Measurements from ENCODE around the gene PTPN5.

The PTPN5 gene

DNA sequence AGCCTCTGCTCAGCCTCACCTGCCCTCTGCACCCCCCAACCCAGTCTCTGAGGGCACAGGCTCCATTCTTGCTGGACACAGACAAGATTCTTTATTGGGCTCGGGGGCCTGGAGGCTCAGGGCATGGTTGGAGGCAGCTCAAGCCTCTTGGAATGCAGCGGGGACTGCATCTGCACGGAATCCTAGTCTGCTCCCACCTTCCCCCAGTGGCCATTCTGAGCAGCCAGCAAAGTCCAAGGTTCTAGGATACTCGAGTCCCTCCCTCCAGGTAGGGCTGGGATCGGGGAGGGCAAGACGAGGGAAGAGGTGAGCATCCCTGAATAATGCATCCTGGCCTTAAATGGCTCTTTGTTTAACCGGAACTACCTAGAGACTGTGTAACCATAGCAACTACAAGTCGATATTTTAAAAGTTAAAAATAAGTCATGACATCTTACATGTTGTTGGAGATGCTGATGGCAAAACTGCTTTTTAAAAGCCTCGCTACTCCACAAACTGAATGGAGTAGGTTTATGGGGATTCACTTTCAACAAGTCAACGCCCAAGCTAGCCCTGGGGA is 54.9 kb downstream of the PTPN5 start:
- no peak for DNase-seq

DNA sequence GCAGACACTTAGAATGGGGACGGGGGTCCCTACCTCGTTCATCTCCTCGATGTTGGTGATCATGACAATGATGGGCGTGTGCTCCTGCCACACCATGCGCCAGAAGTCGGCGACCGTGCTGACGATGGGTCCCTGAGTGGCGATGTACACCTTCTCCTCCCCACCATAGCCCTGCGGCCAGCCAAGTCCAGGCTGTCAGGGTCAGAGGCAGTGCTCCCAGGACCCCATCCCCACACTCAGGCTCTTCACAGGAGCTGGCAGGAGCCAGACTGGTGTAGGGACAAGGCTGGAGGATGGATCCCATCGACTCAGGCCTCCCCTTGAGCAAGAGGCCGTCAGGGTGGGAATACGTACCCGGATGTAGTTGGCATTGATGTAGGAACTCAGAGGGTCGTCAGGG is 58.4 kb downstream of the PTPN5 start:
- DNase-seq: no peak

DNA sequence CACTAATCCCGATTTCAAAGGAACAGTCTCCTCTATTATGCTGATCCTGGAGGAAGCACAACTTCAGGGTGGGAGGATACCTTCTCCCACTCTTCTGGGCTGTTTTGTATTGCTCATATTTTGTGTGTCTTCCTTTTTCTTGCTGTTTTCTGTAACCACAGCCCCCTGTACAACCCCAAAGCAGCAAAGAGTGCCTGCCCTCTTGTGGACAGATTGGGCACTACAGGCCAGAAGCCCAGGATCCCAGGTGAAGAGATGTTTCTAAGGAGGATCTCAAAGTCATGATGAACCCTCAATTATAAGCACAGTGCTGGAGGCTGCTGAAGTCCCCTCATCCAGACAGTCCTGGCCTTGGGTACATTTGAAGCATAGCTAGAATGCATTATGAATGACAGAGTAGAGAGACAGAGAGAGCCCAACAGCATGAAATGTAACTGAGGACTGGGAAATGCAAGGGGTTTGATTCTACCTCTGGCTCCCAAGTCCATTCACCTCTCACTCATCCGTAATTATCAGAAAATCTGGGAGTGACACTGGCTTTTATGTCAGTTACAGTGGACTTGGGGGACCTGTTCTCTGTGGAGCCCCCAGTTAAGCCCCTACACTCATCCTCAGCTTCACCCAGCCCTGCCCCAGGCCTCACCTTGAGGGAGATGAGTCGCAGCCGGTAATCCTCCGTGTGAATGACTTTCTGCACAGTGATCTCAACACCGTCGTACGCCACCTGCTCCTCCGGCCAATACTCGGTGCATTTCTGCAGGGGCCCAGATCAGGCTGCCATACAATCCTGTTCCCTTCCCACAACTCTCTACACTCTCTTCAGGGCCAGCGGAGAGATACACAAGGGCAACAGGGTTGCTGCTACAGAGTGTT is 59.4 kb downstream of the PTPN5 start:
- DNase-seq: no peak

DNA sequence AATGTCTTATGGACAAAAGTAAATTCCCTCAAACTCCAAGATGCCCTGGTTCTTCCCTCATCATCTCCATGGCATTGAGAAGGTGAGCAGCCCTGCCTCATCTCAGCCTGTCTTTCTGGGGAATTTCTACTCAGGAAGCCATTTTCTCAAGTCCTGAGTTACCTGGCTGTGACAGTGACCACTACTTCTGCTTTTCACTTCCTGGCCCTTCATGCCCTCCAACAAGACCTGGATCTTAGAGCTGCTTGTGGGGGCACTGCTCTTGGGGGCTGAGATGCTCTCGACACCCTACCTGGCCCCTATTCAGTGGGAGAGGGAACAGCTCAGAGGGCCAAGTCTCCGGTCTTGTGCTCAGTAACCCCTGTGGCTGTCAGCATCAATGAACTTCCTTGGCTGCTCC is 60.2 kb downstream of the PTPN5 start:
- no peak for DNase-seq

DNA sequence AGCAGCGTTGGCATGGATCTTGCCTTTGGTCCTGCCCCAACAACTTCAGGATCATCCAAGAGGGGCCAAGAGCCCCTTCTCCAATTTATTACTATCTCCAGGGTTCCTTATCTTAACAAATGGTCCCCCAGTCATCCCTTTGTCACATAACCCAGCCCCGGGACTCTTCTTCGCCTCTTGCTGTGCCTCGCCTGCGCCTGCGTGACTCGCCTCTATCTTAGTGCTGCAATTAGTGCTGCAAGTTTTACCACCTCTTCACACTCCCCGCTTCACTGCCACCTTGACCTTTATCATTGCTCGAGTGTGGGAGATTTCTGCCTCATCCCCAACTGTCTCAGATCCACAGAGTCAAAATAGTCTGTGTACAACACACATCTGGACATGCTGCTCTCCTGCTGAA is 61.6 kb downstream of the PTPN5 start:
- no peak for DNase-seq

DNA sequence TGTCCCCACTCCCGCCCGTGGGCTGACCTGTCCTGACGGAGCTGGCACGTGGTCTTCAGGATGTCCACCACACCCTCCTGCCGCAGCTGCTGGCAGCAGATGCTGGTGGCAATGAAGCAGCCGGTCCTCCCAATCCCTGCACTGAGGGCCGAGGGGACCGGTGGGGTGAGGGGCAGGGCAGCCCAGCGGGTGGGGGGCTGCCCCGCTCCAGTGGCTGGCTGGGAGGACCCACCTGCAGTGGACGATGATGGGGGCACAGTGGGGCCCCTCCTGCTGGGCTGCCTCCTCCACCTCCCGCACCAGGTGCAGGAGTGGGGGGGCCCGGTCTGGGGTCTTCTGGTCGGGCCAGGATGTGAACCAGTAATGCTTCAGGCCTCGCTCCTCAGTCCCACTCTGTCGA is 62.2 kb downstream of the PTPN5 start:
- no peak for DNase-seq

DNA sequence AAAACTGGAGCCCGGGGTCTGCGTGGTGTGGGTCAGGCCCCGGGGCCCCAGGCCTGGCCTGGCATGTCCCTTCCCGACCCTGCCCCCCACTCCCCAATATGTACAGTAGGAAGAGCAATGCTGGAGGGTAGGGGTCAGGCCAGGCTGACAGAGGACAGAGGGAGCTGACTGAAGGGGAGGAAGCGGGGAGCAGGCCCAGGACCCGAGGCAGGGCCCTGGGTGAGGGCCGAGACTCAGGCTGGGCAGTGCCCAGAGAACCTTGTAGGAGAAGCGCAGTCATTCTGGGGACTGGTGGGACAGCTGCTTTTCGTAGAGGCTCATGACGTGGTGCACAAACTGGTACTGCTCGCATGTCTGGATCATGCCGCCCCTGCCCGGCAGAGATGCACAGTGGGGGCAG is 62.9 kb downstream of the PTPN5 start:
- no peak for DNase-seq

DNA sequence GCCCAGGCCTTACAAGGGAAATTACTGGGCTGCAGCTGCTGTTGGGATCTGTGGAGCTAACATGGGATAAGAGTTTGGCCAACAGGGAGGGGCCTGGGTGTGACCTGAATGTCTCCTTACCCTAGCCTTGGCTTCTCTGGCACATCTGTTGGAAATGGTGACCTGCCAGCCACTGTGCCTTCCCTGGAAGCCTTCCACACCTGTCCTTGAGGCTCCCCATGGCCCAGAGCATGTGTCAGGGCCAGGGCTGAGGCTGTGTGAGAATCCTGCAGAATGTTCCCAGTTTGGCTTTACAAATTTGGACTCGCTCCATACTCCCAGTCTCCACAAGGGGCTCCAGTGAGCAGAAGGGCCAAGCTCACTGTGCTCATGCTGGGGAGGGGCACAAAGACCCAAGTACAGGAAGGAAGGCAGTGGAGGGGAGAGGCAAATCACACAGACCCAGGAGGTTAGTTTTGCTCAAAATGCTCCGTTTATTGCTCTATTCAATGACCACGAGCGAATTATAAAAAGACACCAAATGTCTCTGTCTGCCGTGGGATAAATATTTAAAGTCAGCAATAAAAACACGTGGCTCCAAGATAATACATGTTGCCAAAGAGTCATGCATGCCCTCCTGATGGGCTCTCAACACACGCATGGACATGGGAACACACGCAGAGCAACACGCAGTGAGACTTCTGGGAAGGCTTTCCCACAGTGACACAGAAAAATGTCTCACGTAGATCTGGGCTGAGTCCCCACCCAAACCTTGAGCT is 63.9 kb downstream of the PTPN5 start:
- no peak for DNase-seq

DNA sequence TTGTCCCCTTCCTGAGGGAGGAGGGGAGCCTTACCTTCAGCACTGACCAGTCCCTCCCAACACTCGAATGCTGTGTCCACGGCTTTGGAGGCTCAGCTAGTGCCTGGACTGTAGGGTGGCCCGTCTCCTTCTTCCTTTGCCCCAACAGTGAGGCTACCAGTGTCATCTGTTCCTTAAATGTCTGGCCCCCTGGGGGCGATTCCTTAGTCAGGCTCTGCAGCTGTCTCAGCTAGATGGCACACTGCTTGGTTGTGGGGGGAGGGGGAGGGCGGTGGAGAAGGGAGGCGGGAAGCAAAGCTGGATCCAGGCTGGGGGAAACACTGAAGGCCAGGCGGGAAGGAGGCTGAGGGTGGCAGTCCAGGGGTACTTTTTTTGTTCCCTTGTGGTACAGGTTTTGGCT is 65.6 kb downstream of the PTPN5 start, which contains the start of gene IGSF22:
Gene IGSF22, minus strand, starts transcription at position 149 of the 400 bp plus-strand sequence. CDS start 1,952 bp downstream, outside the sequence.
- no peak for DNase-seq

DNA sequence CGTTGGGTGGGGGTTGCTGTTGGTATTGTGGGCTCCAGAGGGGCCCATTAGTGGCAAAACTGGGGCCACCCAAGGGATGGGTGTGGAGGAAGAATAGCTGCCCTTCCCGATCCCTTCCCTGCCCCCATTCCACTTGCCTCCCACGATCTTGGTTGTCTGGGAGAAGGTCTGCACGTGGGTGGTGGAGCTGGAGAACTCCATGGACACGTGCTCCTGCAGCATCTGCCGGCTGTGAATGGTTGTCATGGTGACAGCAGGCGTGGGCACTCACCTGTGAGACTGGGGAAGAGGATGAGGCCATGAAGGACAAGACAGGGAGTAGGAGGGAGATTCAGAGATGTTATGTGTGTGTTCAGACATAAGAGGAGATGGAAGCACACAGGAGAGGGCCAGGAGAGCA is 67.6 kb downstream of the PTPN5 start:
- DNase-seq: no peak

DNA sequence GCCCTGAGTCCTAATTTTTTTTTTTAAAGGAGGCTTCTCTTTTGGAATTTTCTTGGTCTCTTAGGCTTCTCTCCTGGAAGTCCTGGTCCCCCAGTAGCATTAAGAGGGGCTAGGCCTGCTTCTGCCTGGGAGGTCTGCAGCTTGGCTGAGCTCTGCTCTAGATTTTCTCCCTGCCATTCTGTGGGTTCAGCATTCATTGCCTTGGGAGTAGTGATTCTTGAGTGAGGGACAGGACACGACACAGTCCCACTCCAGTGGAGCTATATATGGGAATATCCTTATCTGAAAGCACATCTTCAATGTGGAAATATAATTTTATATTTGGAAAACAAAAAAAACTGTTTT is 69.3 kb downstream of the PTPN5 start:
- DNase-seq: no peak

DNA sequence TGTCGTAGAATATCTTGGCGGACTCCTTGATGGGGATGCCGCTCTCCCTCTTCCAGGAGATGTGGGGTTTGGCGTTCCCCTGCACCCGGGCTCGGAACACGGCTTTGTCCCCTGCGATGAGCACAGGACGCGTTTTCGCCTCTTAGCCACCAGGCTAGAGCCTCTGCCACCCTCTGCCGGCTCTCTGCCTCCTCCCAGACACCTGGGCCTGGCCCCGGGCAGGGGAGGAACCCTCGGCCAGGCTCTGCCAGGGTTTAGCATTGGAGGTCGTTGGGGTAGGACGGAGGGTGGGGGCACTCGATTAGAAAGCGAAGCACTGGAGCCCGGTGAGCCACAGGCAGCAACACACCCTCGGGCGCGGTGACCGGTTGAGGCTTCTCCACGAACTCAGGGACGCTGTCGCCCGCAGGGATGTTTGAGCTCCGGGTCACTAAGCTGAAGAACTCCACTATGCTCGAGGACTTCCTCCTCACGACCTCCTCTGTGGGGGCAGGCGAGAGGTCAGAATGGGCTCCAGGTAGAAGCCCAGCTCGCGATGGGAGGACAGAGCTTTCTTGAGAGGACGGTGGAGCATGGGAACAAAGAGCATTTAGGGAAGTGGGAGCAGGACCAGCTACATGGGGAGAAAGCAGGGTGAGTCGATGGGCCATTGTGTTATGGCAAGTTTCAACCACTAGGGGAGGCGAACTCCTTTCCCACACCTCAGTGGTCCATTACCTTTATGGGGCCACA is 69.9 kb downstream of the PTPN5 start:
- DNase-seq: no peak

DNA sequence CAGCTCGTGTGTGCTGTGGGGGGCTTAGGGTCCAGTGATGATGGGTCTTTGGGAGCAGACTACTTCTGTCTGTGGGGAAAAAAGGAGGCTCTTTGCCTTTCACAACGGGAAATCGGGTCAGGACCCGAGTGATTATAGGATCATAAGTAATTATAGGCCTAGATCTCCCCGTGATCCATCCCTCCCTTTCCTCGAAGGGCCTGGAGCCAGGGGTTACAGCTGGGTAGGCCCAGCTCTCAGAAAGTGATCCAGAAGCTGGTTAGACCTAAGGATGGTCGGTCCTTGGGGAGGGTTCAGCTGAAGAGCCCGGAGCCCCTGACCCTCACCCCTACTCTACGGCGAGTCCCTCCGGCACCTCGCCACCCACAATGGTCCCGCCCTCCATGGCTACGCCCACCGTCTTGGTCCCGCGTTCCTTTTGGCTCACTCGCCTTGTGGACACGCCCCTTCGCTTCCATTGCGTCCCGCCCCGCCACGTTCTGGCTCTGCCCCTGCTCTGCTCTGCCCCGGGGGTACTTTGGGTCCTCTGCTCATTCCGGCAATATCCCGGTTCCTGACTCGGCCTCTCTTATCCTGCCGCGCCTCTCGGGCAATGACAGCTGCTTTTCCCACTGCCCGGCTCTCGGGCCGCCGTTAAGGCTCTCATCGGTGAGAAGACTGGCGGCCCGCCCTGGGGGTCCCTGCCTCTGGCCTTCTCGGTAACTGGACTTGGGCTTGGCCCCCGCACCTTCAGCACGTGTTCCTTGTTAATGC is 70.6 kb downstream of the PTPN5 start:
- DNase-seq: peak; percentile 27

DNA sequence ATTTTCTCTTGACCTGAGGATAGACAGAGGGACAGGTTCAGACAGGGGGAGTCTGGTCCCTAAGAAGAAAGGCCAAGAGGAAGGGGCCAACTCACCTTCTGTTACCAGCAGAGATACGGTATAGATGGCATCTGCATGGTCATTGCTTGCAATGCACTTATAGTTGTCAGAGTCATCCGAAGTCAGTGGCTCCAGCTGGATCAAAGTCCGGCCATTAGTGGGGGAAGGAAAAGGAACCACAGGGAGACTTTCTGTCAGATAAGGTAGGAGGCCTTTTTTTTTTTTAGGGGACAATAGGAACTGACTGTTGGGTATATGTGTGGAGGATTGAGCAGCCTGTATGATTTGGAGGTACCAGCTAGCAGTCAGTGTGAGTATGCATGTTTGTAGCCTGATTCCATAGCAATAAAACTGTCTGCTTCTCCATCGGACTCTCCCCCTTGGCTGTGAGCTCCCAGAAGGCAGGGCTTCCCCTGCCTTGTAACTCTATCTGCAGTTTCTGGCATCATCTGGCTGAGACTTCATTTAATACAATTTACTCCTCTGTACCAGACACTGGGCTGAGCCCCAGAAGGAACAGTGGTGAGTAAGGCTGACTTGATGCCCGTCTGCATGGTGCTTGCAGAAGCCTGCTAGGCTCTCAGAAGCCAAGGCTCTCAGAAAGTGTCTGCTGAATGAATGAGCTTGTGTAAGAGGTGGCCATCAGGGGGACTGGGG is 71.3 kb downstream of the PTPN5 start:
- DNase-seq: no peak

DNA sequence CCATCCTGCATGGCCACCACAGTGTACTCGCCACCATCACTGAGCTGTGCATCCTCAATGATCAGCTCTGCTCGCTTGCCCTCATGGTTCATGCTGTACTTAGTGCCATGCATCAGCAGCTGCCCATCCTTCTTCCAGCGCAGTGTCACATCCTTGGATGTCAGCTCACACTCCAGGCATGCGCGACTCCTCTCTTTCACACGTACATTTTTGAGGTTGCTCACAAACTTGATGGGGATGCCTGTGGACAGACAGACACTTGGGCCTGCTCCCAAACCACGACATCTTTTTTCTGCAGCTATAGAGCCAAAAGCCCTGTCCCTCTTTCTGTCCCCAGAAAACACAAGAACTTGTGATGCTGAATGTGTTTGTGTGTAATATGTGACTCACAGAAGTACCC is 76.1 kb downstream of the PTPN5 start:
- DNase-seq: no peak

DNA sequence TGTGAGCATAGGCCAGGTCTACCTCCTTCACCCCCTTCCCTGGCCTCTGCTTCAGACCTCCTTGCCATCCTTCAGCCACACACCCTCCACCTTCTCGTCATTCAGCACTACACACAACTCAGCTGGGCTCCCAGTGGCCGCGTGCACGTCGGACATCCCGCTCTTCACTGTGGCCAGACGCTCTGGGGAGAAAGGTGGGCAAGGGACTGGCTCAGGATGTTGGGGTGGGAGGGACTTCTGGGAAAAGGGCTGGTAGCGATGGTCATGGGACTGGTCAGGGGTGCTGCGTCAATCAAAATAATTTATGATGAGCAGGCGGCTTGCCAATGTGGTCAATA is 77.2 kb downstream of the PTPN5 start:
- no peak for DNase-seq

DNA sequence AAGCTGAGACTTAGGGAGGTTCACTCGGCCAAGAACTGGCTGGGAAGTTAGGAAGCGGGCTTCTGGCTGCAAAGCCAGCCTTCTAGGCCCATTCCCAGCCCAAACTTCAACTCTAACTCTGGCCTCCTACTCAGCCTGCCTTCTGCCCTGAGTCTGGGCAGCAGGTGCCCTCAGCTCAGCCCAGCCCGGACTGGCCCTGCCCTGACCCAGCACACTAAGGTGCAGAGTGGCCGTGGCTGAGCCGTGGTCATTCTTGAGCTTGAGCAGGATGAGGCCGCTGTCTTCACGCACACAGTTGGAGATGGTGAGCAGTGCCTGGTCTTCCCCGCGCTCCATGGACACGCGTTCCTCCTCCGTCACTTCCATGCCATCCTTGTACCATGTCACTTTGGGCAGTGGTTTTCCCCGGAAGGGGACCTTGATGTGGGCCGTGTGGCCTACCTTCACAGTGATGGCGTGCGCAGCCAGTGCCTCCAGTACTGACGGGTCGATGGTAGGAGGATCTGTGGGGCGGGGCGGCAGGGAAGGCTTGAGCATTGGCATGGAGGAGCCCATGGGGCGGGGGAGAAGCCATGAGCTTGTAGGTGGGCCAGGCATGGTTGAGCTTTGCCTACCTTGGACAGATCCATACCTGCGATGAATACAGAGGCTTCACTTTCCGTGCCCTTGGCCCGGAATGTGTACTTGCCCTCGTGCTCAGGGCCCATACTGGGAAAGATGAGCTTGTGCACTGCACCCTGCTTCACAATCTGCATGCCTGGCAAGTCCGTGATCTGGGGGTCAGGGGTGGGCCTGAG is 77.8 kb downstream of the PTPN5 start:
- no peak for DNase-seq

DNA sequence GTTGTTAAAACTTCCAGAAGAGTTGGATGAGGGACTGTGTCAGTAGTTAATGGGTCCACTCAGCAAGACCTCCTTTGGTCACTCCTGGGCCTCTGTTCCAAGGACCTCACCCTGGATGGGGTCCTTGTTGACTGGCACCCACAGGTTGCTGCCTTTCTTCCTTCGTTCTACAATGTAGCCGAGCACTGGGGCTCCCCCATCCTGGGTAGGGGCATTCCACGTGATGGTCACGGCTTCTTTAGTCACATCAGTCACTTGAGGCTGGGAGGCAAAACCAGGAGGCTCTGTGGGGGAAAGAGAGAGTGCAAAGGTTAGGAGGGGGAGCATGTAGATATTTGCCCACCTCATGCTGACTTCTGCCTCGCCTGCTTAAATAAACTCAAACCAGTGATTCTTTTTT is 81.1 kb downstream of the PTPN5 start:
- no peak for DNase-seq

DNA sequence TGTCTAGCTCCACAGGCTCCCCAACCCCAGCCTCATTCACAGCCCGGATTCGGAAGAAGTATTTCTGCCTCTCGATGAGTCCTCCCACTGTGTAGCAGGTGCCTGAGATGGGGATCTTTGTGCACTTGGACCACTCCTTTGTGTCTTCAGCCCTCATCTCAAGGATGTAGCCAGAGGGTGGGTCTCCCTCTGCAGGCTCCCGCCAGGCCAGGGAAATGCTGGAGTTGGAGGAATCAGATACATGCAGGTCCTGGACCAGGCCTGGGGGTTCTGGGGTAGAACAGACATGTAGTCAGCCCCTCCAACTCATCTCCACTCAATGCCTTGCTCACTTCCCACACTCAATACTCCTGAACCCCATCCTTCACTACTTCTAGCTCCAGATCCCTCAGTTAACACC is 82.2 kb downstream of the PTPN5 start:
- no peak for DNase-seq

DNA sequence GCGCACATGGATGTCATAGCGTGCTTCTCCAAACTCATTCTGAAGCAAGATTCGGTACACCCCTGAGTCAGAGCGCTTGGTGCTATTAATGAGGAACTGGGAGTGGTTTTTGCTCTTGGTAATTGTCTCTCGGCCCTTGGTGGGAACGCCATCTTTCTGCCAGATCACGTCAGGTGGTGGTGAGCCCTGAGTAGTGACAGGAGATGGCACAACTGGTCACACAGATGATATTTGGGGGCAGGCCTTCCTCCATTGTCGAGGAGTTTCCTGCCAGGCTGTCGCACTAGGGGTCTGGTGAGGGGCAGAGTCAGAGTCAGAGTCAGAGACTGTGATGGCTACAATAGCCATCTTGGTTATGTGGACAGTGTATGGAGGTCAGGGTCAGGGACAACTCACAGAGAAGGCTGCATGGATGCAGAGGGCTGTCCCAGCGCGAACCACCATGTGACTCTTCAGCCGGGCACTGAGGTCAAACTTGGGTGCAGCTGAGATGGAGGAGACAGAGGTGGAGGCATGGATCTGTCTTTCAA is 83.7 kb downstream of the PTPN5 start:
- no peak for DNase-seq
